HUES48 (cell line): ENCODE data around the gene LRSAM1.

Source experiments
- H3K27ac ChIP-seq: one replicate; pipeline ENCODE4 v1.7.0; 2013; ENCODE audit warnings: low read depth, low read length, inconsistent platforms
- H3K27me3 ChIP-seq: 2 replicates; pipeline ENCODE4 v1.6.1; 2013; ENCODE audit warnings: mild to moderate bottlenecking, low read length; ENCODE audit not compliant: control insufficient read depth, insufficient read depth
- H3K36me3 ChIP-seq: 2 replicates; pipeline ENCODE4 v1.6.1; 2013; ENCODE audit warnings: low read length; ENCODE audit not compliant: control insufficient read depth, insufficient read depth
- H3K4me1 ChIP-seq: 2 replicates; pipeline ENCODE4 v1.6.1; 2013; ENCODE audit warnings: mild to moderate bottlenecking, low read length; ENCODE audit not compliant: control insufficient read depth, insufficient read depth
- H3K4me3 ChIP-seq: 2 replicates; pipeline ENCODE4 v1.5.1; 2013; ENCODE audit warnings: mild to moderate bottlenecking, low read depth, low read length
- H3K9ac ChIP-seq: 2 replicates; pipeline ENCODE4 v1.6.1; 2013; ENCODE audit warnings: mild to moderate bottlenecking, low read depth, low read length, moderate library complexity
- H3K9me3 ChIP-seq: 2 replicates; pipeline ENCODE4 v1.6.1; 2013; ENCODE audit warnings: low read length; ENCODE audit not compliant: control insufficient read depth, insufficient read depth

Gene LRSAM1

DNA sequence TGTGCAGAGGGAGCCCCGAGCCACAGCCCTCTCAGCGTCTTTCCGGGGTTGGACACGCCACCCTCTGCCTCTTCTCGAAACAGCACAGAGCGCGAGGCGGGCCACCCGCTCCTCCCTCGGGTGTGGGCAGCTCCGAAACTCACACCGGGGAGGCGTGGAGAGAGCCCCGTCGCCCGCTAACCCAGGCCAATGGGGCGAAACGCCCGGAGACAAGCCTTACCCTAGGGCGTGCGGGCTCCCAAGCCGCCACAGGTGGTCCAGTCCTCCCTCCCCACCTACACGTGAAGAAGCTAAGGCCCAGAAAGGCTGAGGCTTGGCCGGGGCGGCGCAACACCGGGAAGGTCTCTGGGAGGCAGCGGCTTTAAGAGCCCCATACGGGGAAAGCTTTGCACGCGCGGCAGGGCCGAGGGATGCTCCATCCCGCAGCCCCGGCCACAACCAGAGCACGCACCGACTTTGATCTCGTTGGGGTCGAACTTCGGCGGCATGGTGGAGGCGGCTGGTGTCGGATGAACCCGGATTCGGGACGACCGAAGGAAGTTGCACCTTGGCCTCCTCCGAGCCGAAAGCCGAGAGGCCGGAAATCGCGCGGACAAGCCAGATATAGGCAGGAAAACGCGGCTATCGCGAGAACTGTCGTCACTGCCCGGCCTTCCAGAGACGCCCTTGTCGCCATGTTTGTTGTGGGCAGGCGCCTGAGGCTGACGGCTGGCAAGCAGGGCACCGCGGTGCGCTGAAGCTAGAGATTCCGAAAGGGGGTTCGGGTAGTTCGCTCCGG is at the start of gene LRSAM1, which contains the start of gene RPL12:
Gene LRSAM1, plus strand, starts transcription at position 681 of the 778 bp plus-strand sequence. CDS start 3,018 bp downstream, outside the sequence.
Gene RPL12, minus strand, starts transcription at position 577 of the 778 bp plus-strand sequence. Its CDS starts 89 bp downstream, at position 488.
- Histone ChIP-seq H3K9ac (peak within 1 kb of the TSS; percentile 99), H3K27ac (peak within 1 kb of the TSS; percentile 97), H3K4me3 (peak within 1 kb of the TSS; percentile 96), H3K36me3 (peaks cover 57% of the 10 kb centered on the region), H3K9me3 (no peaks in the 10 kb centered on the region), H3K27me3 (no peaks in the 10 kb centered on the region), H3K4me1 (peaks cover 11% of the 10 kb centered on the region)

DNA sequence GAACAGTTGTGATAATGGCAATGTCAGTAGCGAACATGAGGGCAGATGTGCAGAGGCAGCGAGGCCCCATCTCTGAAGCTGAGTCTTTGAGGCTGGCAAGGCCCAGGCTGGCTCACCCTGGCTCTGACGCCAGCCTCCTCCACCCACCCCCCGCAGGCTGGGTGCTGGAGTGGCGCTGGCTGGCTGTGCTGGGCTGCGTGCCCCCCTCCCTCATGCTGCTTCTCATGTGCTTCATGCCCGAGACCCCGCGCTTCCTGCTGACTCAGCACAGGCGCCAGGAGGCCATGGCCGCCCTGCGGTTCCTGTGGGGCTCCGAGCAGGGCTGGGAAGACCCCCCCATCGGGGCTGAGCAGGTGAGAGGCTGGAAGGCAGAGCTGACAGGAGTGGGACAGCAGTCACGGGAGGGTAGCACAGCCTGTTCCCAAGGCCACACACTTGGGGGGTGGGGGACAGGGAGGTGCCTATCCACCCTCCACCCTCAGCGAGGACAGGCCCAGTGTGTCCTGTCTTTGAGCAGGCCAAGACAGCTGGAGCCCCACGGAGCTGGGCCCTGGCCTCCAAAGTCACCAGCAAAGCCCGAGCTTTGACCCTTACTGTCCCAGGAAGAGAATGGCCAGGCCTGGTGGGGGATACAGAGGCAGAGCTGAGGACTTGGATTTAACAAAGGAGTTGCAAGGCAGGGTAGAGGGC is 48.8 kb upstream of the LRSAM1 start:
- peaks cover 42% of the 10 kb centered on the region for H3K36me3 ChIP-seq
- no peak overlapping the region for H3K27ac ChIP-seq
- H3K4me3 ChIP-seq = no peak overlapping the region
- no peaks in the 10 kb centered on the region for H3K27me3 ChIP-seq
- no peaks in the 10 kb centered on the region for H3K9me3 ChIP-seq
- H3K4me1 ChIP-seq = peaks cover 5% of the 10 kb centered on the region; the same call in 1 of the 2 replicates
- H3K9ac ChIP-seq = no peak overlapping the region

DNA sequence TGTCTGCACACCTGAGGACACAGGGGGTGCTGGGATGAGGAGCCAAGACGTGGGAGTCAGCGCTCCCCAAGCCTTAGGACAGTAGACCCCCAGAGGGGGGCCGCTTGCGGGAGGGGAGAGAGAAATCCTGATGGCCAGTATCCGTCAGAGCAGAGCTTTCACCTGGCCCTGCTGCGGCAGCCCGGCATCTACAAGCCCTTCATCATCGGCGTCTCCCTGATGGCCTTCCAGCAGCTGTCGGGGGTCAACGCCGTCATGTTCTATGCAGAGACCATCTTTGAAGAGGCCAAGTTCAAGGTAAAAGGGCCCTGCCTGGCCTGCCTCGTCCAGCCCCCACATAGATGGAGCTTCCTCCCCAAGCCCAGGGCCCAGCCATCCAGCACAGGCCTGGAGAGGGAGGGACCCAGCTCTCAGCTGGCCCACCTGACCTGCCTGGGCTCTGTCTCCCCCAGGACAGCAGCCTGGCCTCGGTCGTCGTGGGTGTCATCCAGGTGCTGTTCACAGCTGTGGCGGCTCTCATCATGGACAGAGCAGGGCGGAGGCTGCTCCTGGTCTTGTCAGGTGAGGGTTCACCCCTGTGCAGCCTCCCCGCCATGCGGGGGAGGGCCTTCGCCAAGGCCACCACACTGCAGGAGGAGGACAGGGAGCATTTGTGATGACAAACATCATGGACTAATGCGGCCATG is 47.7 kb upstream of the LRSAM1 start:
- H3K4me3 ChIP-seq = no peak overlapping the region
- H3K4me1 ChIP-seq = no peaks in the 10 kb centered on the region
- H3K36me3 ChIP-seq = peaks cover 46% of the 10 kb centered on the region
- no peak overlapping the region for H3K9ac ChIP-seq
- no peaks in the 10 kb centered on the region for H3K27me3 ChIP-seq
- H3K27ac ChIP-seq = no peak overlapping the region
- no peaks in the 10 kb centered on the region for H3K9me3 ChIP-seq

DNA sequence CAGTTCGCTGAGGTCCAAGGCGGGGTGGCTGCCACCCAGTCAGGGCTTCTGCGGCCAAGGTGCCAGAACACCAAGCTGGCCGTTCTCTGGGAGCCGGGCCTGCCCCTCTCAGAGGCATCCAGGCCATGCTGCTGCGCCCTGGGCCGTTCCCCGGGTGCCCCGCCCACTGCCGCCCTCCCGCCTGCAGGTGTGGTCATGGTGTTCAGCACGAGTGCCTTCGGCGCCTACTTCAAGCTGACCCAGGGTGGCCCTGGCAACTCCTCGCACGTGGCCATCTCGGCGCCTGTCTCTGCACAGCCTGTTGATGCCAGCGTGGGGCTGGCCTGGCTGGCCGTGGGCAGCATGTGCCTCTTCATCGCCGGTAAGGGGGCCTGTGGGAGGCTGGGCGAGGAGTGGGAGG is 46.7 kb upstream of the LRSAM1 start:
- peaks cover 46% of the 10 kb centered on the region for H3K36me3 ChIP-seq
- no peak overlapping the region for H3K27ac ChIP-seq
- no peaks in the 10 kb centered on the region for H3K4me1 ChIP-seq
- no peak overlapping the region for H3K4me3 ChIP-seq
- H3K27me3 ChIP-seq = no peaks in the 10 kb centered on the region
- no peaks in the 10 kb centered on the region for H3K9me3 ChIP-seq
- H3K9ac ChIP-seq = no peak overlapping the region

DNA sequence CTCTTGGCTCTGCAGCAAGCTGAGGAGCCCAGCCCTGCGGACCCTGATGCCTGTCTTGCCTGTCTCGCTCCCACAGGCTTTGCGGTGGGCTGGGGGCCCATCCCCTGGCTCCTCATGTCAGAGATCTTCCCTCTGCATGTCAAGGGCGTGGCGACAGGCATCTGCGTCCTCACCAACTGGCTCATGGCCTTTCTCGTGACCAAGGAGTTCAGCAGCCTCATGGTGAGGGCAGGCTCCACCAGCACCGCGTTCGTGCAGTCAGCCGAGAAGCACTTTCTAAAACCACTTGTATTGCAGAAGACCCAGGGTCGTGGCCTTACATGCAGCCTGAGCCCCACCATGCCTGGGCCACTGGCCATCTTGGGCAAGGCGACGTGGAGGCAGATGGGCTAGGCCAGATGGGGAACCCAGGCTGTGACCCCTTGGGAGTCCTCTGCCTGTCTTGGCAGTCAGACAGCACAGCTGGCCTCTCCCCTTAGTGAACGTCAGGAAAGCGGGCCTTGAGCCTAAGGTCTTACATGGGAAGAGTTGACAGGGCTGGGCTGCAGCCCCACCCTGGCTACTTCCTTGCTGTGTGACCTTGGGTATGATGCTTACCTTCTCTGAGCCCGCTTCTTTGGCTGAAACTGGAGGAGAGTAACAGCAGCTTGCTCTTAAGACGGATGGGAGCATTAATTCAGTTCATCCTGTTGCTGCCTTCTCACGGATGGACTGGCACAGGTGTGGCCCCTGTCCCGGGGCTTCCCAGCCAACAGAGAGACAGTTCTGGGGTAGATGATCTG is 45.8 kb upstream of the LRSAM1 start:
- no peak overlapping the region for H3K4me3 ChIP-seq
- H3K9me3 ChIP-seq = no peaks in the 10 kb centered on the region
- H3K36me3 ChIP-seq = peaks cover 43% of the 10 kb centered on the region
- H3K27ac ChIP-seq = no peak overlapping the region
- H3K9ac ChIP-seq = no peak overlapping the region
- H3K4me1 ChIP-seq = no peaks in the 10 kb centered on the region
- H3K27me3 ChIP-seq = no peaks in the 10 kb centered on the region

DNA sequence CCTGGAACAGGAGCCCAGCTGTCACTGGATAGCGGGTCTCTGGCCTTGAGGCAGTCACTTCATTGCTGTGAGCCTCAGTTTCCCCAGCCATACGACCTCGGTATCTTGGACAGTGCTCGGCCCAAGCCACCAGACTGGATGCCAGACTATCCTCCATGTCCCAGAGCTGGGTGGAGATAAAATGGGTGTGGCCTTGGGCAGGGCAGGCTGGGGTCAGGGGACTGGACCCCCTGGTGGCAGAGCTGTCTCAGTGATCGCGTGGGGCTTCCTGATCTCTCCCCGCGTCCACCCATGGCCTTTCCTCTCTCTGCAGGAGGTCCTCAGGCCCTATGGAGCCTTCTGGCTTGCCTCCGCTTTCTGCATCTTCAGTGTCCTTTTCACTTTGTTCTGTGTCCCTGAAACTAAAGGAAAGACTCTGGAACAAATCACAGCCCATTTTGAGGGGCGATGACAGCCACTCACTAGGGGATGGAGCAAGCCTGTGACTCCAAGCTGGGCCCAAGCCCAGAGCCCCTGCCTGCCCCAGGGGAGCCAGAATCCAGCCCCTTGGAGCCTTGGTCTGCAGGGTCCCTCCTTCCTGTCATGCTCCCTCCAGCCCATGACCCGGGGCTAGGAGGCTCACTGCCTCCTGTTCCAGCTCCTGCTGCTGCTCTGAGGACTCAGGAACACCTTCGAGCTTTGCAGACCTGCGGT is 44.4 kb upstream of the LRSAM1 start:
- Histone ChIP-seq H3K4me3 (no peak overlapping the region), H3K9me3 (no peaks in the 10 kb centered on the region), H3K9ac (no peak overlapping the region), H3K36me3 (peaks cover 31% of the 10 kb centered on the region), H3K4me1 (no peaks in the 10 kb centered on the region; the same call in 1 of the 2 replicates), H3K27ac (peak overlapping the region; percentile 50), H3K27me3 (no peaks in the 10 kb centered on the region)

- peaks cover 26% of the 10 kb centered on the region for H3K36me3 ChIP-seq
- no peaks in the 10 kb centered on the region for H3K9me3 ChIP-seq
- no peak overlapping the region for H3K9ac ChIP-seq
- H3K4me3 ChIP-seq = no peak overlapping the region
- no peaks in the 10 kb centered on the region for H3K27me3 ChIP-seq
- peak overlapping the region; percentile 50 for H3K27ac ChIP-seq
- H3K4me1 ChIP-seq = no peaks in the 10 kb centered on the region; the same call in 1 of the 2 replicates
Measured at GRCh38 chr9:127407492-127407843, 43.8 kb upstream of the LRSAM1 start.

GRCh38 chr9:127411122-127411521 is 40.2 kb upstream of the LRSAM1 start:
- H3K4me3 ChIP-seq = no peak overlapping the region
- H3K36me3 ChIP-seq = 0 out of 2 replicates have a peak, but pooled peaks cover 3% of the 10 kb centered on the region

DNA sequence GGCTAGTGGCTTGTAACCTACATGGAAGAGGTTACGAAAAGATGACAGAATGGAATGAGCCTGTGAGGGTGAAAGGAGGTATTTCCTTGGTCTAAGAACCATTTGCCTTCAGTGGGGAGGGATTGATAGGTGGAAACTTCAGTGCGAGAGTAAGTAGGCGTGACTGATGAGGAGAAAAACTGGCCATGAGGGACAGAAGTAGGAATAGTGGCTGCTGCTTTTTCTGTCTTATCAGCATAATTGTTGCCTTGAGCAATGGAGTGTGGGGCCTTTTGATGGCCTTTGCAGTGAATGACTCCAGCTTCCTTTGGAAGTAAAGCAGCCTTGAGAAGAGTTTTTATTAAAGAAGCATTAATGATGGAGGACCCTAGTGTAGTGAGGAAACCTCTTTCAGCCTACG is 36.2 kb upstream of the LRSAM1 start:
- Histone ChIP-seq H3K4me1 (no peaks in the 10 kb centered on the region; the same call in 1 of the 2 replicates), H3K27me3 (no peaks in the 10 kb centered on the region), H3K9ac (no peak overlapping the region), H3K36me3 (no peaks in the 10 kb centered on the region), H3K4me3 (no peak overlapping the region), H3K27ac (no peak overlapping the region), H3K9me3 (no peaks in the 10 kb centered on the region)

More at GRCh38 chr9:127411122-127411521, 40.2 kb upstream of the LRSAM1 start:
- Histone ChIP-seq H3K27me3 (no peaks in the 10 kb centered on the region), H3K9ac (no peak overlapping the region), H3K9me3 (no peaks in the 10 kb centered on the region), H3K4me1 (no peaks in the 10 kb centered on the region; the same call in 1 of the 2 replicates), H3K27ac (no peak overlapping the region)

GRCh38 chr9:127415657-127416056 is 35.7 kb upstream of the LRSAM1 start:
- Histone ChIP-seq H3K4me3 (no peak overlapping the region), H3K36me3 (no peaks in the 10 kb centered on the region), H3K4me1 (no peaks in the 10 kb centered on the region; the same call in 1 of the 2 replicates), H3K9me3 (no peaks in the 10 kb centered on the region), H3K27ac (no peak overlapping the region), H3K27me3 (no peaks in the 10 kb centered on the region), H3K9ac (no peak overlapping the region)
